HL-60/S4 treated with phorbol 12-myristate 13-acetate at 8.2 ng/mL for 4 days and 3 days (cell line): ENCODE measurements around the gene LMO2.

Source experiments
- in situ Hi-C: fragments of 300-500 bp; cut with MboI; formaldehyde crosslinking; loops from 2 replicates; pipeline ENCODE4 v1.15.0; 2022; ENCODE audit warnings: low sequenced_read_pairs

LMO2 gene

DNA sequence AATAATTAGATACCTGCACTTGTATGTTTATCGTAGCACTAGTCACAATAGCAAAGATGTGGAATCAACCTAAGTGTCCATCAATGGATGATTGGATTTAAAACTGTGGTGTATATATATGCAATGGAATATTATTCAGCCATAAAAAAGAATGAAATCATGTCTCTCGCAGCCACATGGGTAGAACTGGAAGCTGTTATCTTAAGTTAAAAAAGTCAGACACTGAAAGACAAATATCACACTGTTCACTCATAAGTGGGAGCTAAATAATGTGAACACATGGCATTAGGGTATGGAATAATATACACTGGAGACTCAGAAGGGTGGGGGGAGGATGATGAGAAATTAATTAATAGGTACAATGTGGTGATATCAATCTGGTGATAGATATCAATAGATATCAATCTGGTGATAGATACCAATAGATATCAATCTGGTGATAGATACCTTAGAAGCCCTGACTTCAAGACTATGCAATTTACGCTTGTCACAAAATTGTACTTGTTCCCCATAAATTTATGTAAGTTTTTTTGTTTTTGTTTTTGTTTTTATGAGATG lies 2.0 kb downstream of the LMO2 start:
- in situ Hi-C loops: no loop called here

DNA sequence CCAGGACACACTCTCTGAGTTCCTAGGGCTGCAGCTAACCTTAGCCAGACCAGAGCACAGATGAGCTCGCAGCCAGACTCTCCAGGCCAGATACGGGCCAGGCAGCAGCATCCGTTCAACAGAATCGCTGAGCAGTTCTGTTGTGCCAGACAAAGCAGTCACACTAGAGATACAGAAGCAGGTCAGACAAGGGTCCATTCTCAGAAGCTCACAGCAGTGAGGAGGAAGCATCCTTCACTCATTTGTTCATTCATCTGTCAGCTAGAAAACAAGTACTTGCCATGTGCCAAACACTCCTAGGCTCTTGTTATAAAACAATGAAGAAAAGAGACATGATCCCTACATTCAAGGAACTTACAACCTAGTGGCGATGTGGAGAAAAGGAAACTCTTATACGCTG lies 2.6 kb downstream of the LMO2 start:
- in situ Hi-C loops: no loop called here

DNA sequence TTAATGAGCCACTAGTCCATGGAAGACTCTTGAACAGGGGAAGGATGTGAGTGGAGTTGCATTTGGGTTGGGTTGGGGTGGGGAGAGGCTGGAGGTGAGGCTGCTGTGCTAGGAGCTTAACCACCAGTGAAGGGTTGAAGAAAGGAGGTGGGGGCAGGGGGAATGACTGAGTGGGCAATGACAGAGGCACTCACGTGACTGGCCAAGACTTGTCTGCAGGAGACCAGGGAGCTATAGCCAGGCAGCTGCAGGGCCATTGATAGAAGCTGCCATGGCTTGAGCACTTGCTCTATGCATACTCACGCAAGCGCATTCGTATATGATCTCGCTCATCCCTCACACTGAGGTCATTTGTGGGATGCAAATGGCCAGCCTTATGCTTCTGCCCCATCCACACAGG lies 4.0 kb downstream of the LMO2 start:
- in situ Hi-C loops: no loop called here

DNA sequence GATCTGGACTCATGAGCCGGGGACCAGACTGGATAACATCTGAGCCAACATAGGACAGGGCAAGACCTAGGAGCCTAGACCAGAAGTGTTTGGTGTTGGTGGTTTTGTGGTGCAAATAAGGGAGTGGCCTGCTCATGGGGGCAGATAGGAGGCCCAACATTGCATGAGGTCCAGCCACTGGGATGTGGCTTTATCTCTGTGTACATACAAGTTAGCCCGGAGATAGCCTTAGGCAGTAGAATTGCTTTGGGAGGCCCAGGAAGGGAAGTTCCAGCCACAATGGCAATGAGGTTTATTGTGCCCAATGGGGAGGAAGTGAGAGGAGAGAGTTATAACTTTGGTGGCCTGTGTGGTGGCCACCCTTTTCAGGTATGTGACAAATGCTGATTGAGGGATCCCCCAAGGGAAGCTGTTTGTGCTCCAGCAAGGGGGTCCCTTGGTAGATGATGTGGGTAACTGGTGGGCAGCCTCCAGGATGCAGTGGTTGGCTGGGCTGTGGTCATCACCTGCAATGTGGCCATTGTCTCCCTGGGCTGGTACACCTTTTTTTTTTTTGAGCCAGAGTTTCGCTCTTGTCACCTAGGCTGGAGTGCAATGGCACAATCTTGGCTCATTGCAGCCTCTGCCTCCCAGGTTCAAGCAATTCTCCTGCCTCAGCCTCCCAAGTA lies 6.4 kb downstream of the LMO2 start:
- in situ Hi-C loops: no loop called here

DNA sequence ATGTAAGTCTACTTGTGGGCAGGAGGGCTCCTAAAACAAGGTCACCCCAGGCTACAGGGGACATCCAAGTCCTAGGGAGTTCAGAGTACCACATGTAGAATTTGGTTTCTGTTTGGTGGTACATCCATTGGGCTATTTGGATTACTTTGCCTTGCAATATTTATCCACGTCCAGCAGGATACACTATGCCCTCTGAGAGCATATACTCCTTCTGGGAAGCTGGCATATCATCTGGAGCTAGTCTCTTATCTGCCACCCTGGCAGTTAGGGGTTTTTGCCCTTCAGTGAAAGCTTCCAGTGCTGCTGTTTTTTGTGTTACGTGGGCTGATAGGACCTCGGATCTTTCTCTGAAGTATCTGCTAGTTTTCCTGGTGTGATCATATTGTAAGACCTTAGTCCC lies 7.3 kb downstream of the LMO2 start:
- in situ Hi-C loops: no loop called here

DNA sequence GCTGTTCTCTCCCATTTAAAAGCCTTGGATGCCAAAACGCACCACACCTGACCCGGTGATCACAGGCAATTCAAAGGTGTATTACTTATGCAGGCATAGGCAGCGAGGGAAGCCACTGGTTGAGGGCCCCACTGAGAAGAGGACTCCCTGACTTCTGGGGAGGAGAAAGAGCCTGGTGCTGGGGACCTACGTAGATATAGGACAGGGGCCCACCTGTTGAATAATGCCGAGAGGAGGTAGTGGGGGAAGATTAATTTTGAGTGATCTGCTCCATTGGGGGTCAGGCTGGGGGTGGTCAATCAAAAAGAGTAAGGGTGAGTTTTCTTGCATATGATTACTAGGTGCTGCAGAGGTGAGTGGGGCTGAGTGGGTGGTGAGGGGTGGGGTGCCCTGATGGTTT lies 7.8 kb downstream of the LMO2 start:
- in situ Hi-C loops: no loop called here

DNA sequence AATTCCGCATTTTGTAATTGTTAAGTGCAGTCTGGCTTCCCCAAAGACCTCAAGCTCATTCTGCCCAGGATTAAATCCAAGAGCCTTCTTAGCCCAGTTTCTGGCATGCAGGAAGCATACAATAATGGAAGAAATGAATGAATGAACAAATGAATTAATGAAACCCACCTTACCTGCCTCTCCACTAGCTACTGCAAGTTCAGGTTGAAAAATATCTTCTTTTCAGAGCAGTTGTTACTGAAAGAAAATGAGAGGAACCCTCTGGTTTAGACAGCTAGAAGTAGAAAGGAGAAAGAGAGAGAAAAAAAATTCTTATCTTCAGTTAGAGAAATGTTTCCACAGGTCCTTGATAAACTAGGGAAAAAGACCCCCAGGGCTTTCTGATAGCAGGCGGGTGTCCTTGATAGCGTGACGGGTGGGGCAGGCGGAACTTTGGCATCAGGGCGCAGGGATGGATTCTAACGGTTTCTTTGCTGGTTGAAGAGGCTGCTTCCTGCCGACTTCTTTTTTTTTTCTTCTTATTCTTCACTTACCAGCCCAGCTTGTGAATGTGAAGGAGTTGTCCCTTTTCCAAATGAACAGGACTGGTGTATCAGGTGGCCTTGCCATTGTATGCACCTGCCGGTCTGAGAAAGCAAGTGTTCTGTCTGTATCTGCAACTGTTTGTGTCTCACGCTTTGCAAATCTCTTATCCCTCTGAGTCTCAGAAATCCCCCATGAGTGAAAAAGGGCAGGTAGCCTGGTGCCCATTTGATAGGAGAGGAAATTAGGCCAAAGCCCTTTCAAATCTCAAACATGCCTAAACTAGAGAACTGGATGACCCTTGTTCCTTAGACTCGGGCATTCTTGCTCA lies 10.0 kb downstream of the LMO2 start:
- in situ Hi-C loops: no loop called here

DNA sequence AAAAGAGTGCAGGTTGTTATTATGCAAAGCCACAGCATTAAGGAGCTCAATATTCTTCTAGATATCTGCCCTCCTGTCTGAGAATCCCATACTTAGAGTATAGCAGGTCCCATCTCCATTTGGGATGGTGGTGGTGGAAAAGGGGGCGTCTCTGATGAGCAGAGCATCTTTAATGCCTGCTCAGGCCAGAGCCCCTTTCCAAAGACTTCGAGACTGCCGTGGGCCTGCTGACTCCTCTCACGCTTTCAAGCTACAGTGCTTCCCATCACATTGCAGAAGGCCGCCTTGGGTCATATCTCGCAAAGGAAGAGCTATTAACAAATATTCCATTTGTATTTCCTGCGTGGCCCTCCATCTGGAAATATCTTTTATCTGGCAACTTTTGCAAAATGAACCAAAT lies 10.9 kb downstream of the LMO2 start:
- in situ Hi-C loops: no loop called here

DNA sequence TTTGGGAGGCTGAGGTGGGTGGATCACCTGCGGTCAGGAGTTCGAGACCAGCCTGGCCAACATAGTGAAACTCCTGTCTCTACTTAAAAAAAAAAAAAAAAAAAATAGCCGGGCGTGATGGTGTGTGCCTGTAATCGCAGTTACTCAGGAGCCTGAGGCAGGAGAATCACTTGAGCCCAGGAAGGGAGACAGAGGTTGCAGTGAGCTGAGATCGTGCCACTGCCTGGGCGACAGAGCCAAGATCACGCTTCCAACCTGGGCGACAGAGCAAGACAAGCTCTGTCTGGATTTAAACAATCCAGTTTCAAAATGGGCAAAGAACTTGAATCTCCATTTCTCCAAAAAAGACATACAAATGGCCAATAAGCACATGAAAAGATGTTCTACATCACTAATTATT lies 12.5 kb downstream of the LMO2 start:
- in situ Hi-C loops: no loop called here

DNA sequence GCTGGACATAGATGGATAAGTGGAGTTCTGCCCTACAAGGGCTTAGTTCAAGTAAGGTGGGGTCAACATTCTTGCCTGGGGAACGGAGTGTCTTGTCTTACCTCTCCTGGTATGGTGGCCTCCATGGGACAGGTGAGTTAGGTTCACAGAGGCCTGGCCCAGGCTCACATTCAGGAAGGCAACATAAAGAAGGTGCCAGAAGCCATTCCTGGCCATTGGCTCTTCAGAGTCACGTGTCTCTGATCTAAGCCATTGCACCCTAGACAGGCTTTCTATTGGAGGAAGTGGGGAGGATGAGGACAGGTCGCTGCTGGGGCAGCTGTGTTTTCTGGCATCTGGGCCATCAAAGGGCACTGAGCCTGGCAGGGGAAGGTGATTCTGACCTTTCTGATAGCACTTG lies 14.8 kb downstream of the LMO2 start:
- in situ Hi-C loops: no loop called here

DNA sequence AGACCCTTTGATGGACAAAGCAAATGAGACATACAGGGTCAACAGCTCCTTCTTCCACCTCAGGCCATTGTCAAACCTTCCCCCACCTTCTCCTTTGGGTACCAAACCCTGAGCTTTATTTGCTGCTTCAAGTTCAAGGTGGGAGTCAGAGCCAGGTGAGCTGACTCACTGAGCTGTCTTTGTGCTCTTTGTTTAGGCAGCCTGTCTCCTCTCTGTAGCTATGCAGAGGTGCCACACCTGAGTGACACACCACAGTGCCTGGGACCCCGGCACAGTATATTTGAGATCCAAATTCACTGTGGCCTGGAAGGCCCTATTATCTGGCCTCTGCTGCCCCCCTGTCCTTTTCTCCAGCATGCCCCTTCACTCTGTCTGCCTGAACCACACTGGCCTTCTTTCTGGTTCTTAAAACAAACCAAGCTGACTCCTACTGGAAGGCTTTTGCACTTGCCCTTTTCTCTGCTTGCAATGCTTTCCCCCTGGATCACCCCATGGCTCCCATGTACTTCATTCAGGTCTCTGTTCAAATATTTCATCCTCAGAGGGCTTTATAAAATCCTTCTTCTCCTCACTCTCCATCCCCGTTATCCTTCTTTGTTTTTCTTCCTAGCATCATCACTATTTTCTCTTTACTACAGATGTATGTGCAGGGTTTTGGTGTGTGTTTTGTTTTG lies 16.1 kb downstream of the LMO2 start:
- in situ Hi-C loops: no loop called here

DNA sequence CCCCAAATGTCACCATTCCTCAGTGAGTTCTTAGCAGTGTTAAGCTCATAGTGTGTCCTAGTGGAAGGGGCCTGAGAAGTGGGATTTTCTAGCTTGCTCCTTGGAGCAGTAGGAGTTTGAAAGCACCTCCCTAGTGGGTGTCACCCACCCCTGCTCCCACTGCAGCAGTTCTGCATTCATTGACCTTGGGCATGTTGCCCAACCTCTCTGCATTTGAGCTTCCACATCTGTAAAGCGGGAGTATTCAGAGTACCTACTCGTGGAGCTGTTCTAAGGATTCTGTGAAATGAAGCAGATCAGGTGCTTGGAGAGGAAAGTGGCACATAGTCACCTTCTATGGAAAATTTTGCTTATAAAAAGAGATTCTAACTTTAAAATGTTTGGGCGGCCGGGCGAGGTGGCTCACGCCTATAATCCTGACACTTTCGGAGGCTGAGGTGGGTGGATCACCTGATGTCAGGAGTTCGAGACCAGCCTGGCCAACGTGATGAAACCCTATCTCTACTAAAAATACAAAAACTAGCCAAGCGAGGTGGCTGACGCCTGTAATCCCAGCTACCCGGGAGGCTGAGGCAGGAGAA lies 16.9 kb downstream of the LMO2 start:
- in situ Hi-C loops: no loop called here

DNA sequence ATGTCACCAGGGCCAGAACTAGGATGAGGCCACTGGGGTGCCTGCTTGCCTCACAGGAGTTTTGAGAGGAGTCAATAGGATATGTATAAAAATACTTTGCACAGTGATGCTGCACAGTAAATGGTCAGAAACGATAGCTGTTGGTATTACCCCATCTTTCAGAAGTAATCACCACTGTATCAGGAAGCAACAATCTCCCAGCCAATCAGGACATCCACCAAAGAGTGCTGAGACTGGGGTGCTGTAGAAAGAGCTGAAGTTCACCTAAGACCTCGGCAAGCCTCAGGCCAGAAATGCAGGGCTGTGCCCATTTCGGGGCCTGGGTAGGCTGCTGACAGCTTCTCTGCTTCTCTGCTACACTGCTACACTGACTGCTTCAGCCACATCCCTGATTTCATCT lies 17.4 kb downstream of the LMO2 start:
- in situ Hi-C loops: no loop called here

DNA sequence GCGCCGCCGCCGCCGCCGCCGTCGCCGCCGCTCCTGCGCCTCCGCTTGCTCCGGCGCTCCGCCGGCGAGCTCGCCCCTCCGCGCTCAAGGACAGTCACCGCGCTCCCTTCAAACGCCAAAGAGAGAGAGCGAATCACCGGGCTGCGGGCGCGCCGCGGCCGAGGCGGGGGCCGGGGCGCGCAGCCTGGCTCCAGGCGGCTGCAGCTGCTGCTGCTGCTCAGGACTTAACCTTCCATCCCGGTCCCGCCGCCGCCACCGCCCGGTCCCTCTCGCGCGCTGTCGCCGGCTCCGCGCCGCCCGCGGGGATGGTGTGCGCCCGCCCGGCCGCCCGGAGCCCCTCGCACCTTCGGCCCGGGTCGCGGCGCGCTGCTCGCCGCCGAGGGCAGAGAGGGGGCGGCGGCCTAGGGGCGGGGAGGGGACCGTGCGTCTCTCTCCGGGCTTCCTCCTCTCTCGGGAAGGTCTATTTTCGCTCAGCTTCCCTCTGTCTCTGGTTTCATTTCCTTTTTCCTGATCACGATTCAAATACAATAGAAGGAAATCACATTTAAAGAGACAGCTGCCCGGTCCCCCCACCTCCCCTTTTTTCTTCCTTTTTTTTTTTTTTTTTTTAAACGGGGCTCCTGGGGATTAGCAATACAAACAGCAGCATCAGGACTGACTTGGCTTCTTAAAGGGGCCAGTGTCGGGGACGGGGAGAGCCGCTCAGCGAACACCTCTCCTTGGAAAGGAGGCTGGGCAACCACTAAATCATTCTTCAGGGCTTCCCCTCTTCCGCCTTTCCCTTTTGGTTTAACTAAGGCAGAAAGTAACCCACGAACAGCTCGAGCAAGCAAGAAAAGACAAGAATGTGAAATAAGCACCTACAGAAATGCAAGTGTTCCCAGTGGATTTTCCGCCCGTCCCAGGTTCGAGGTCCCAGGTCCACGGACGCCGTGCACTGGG lies 22.1 kb downstream of the LMO2 start:
- in situ Hi-C loops: no loop called here

DNA sequence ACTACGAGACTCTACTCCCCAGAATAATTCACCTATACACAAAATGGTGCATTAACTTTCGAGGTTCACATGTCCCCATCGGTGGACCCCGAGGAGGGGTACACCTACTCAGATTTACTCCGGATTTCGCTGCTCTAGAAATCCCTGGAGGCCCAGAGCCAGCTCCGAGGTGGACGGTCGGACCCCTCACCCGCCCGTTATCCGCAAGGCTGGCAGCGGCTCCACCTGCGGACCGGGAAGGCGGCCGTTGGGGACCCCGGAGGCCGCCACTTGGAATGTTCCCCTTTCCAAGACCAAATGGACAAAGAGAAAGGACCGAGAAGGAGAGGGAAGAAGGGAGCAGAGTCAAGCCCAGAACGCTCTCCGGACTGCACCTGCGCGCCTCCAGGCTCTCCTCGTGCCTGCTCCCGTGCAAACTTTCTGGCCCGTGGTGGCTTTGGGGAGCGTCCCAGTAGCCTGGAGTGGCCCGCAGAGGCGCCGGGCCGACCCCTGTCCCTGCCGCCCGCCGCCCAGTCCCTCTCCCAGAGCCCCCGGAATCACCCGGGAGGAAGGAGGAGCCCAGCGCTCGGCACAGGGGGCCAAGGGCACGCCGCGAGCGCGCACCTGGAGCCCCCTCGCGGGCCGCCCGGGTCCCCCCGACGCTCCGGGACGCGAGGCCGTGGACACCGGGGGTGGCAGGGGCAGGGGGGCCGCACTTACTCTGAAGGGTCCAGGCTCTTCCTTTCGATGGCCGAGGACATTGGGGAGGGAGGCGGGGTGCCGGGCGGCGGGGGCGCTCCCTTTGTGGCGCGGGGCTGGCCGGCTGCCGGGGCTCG lies 23.0 kb downstream of the LMO2 start:
- in situ Hi-C loops: no loop called here

DNA sequence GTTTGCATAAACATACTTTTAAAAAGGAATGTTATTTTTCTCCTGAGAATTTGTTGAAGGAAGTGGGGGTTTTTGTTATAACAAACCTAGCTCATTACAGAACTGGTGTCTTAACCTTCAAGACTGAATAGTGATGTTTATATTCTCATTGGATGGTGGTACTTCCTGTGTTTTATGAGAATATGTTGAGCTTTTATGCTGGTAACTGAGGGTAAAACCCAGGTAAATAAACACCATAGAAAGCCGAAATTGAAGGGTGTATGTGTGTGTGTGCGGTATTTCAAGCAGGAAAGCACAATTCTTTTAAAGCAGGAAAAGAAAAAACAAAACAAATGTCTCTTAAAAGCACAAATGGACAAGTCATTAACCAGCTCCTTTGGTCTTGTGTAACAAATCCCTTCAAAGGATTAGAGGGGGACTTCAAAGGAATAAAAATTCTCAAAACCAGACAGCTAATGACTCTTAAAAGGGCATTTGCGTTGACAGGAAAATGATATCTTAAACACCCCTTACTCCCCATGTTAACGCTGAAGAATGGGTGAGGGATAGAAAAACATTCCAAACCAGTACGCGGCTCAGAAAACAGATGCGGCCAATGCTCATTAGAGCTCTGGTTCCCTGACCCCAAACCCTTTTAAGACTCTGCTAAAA lies 23.8 kb downstream of the LMO2 start:
- in situ Hi-C loops: no loop called here

DNA sequence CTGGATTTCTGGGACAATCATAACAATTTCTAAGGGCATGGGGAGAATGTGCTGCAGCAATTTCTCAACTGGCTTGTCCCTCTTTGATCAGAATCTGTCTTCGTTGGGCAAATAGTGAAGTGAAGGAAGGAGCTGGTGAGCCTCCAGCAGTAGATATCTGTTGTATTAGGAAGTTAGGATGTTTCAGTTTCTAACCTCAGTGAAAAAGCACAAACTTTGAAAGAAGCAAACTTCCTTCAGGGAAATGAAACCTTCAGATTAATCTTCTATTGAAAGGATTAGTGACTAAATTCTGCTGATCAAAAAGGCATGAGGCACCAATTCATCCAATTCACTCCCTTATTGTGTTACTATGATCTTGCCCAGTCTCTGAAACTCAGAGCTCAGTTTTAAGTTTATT lies 24.3 kb downstream of the LMO2 start:
- in situ Hi-C loops: no loop called here

DNA sequence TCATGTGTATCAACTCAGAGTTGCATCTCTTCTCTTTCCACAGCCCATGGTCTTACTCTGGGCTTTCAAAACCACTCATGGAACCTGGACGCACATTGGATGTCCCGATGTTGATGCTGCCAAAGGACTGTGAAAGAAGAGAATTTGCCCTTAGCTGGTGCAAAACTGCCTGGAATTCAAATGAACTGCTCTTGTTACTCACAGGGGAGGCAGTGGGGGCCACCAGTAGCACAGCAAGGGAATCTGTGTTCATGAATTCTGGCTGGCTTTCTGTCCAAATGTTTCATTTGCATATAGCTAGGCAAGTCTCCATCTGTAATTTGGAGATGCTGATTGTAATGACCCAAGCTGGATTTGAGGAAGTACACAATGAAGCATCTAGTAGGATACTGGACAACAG lies 24.9 kb downstream of the LMO2 start:
- in situ Hi-C loops: no loop called here

DNA sequence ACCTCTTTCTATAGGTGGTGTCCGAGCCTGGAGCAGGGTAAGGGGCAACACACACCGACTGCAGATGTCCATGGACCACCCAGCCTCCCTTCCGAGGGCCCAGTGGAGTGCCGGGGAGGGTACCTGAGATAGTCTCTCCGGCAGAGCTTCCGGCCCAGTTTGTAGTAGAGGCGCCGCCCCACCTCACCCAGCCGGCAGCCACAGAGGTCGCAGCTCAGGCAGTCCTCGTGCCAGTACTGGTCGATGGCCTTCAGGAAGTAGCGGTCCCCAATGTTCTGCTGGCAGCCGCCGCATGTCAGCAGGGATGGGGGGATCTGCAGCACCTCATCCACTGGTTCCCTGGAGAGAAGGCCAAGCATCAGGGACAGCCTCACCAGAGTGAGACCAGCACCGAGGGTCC lies 27.4 kb downstream of the LMO2 start:
- in situ Hi-C loops: no loop called here
